ENCODE results near the gene REG3G. TPM values are rescaled to one million over a fixed set of nuclear protein-coding genes. Genes with fewer than 3 reads are reported as not detected.
A peak's percentile ranks its signal among the peaks of the same experiment; 100 is the strongest.
"Not testable (repeated sequence)": the region's sequence is repeated elsewhere in the genome, so short reads cannot be mapped to it uniquely, and the experiment has no call there.

REG3G gene
- total RNA-seq, 2 donors from 2014 or later = 0.52 TPM; not detected in 1

GRCh38 chr2:79009388-79009787 lies 16.1 kb upstream of the REG3G start:
- no peak for DNase-seq (ENCODE audit: low spot score)
- intact Hi-C loops (cut with DNase I) = no loop called here

DNA sequence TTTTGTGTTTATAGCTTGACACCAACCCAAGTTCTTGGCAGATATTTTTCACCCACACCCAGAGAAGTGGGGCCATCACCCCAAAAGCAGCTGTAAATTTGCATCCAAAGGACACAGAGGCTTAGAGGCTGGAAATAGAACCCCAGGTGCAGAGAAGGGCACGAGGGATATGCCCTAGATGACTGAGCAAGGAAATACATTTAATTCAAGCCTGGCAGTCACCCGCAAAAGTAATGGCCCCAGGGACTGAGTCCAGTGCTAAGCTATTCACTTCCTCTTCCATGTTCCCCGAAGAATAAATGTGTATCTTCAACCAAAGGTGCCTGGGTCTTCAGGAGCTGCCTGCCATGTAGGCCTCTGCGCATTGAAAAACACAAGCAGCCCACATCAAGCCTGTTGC lies 14.0 kb upstream of the REG3G start:
- intact Hi-C loops (cut with DNase I) = no loop called here
- no peak for DNase-seq (ENCODE audit: low spot score)

- intact Hi-C loops (cut with DNase I) = no loop called here
- DNase-seq (ENCODE audit: low spot score) = no peak
Measured at GRCh38 chr2:79013629-79014028, 11.9 kb upstream of the REG3G start.

- intact Hi-C loops (cut with DNase I) = no loop called here
Measured at GRCh38 chr2:79016342-79016741, 9.2 kb upstream of the REG3G start.

DNA sequence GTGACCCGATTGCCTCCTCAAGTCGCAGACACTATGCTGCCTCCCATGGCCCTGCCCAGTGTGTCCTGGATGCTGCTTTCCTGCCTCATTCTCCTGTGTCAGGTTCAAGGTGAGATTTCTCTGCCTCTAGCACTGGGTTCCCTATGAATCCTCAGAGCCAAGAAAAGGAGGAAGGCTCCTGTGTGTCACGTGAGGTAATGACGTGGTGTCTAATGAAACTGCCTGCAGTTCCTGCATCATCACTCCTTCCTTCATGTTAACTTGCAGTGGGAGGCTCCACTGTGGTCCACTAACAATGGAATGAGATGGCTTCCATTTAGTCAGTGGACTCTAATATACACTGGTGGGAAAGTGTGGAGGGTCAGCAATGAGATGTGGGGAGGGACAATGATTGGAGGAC lies 559 bp downstream of the REG3G start:
- intact Hi-C loops (cut with DNase I) = no loop called here
- no peak for DNase-seq (ENCODE audit: low spot score)

More at GRCh38 chr2:79016342-79016741, 9.2 kb upstream of the REG3G start:
- DNase-seq (ENCODE audit: low spot score) = no peak

GRCh38 chr2:79039944-79040343 lies 14.4 kb downstream of the REG3G start:
- intact Hi-C loops (cut with DNase I) = no loop called here
- DNase-seq (ENCODE audit: low spot score) = no peak

DNA sequence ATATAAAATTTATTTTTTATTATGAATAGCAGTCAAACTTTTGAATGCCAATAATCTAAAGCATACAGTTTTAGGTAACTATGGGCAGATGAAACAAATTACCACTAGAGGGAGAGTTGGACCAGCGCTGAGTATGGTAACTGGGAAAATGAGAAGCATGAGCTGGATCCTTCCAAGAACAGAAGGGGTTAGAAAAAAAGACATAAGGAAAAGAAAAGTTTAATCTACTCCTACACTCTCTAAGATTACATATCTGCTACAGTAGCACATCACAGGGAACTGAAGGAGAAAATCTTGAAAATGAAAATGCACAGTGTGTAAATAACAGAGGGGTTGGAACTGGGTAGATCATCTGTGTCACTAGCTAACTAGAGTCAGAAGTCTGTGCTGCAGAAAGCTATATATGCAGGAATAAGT lies 15.5 kb downstream of the REG3G start:
- DNase-seq (ENCODE audit: low spot score) = no peak
- intact Hi-C loops (cut with DNase I) = no loop called here

DNA sequence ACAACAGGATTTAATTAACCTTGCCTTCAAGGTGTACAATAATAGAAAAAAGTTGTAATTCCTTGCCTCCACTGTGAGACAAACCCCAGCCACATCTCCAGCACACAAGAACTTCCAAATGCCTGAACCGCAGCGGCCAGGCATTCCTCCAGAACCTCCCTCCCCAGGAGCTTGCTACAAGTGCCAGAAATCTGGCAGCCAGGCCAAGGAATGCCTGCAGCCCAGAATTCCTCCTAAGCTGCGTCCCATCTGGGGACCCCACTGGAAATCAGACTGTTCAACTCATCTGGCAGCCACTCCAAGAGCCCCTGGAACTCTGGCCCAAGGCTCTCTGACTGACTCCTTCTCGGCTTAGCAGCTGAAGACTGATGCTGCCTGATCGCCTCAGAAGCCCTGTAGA lies 28.0 kb downstream of the REG3G start:
- intact Hi-C loops (cut with DNase I) = not testable (repeated sequence)
- peak; percentile 78 for DNase-seq (ENCODE audit: low spot score)

DNA sequence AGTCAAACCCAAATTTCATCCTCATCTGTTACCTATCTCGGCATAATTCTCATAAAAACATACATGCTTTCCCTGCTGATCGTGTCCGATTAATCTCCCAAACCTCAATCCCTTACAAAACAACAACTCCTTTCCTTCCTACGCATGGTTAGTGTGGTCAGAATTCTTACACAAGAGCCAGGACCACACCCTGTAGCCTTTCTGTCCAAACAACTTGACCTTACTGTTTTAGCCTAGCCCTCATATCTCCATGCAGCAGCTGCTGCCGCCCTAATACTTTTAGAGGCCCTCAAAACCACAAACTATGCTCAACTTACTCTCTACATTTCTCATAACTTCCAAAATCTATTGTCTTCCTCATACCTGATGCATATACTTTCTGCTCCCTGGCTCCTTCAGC lies 29.3 kb downstream of the REG3G start:
- intact Hi-C loops (cut with DNase I); DNase-seq (ENCODE audit: low spot score): not testable (repeated sequence)

DNA sequence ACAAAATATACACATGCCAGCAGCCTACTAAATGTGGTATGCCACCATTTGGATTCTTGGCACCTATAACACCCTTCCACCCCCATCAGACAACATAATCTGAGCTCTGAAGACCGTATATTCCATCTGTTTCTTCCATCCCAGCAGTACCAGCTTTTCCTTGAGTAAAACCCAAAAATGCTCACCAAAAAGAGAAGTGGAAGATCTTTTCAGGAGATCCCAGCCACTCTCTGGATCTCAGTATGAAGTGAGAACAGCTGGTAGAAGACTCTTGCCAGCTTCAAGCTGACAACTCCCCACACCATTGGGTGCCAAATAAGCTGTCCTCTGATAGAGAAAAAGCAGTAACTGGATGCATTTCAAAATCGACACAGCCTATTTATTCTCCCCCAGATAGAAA lies 39.7 kb downstream of the REG3G start:
- DNase-seq (ENCODE audit: low spot score) = no peak
- intact Hi-C loops (cut with DNase I) = no loop called here

DNA sequence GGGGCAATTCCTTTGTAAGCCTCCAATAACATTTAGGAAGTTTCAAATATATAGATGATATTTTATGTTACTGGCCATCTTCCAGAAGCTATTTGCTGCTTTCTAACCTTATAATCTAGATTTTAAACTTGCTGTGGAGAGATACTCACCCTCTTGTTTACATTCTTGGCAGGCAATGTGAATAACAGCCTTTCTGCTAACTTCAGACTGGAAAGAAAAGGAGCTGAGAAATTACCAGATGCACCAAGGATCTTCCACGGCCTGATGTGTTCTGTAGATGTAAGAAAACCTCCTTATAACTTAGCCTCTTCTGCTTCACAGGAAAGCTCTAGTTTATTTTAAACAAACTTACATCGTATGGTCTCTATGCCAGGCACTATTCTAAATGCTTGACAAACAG lies 45.6 kb downstream of the REG3G start:
- intact Hi-C loops (cut with DNase I) = no loop called here
- no peak for DNase-seq (ENCODE audit: low spot score)

Other genes with a start within 250 kb of the REG3G start
- gene REG1B, start 62.3 kb downstream of the REG3G start, total RNA-seq = 1 to 10 TPM in 1 of 2 donors, under 1 TPM in 1; 0.69 to 3.4 TPM
- gene REG1A, start 94.8 kb downstream of the REG3G start, total RNA-seq = 1 to 10 TPM in 1 of 2 donors, not detected in 1; 3.8 TPM
- gene REG3A, start 134.1 kb downstream of the REG3G start, total RNA-seq = 1 to 10 TPM in 1 of 2 donors, not detected in 1; 2.5 TPM

Data from posterior vena cava (tissue), 2 donors.